Endothelial cell of umbilical vein (primary cell): ENCODE data around the gene ISL1. TPM values are rescaled to one million over a fixed set of nuclear protein-coding genes. Genes with fewer than 3 reads are reported as not detected.

Experiments
- BruUV-seq: library from RNA; stranded (reverse); fragments of 400-500 nt; replicated peaks from 2 replicates; lab custom pipeline; 2021; lab: Mats Ljungman, UMichigan
- CTCF ChIA-PET: fragments of 300-600, 350-600 bp; sonication (Branson Sonifier 250); formaldehyde crosslinking; loops from one replicate; lab custom pipeline; 2021; ENCODE audit warnings: antibody characterized with exemption, inconsistent platforms; lab: Charles Lee
- POLR2A ChIA-PET: fragments of 300-600, 350-600 bp; sonication (Branson Sonifier 250); formaldehyde crosslinking; loops from one replicate; lab custom pipeline; 2021; ENCODE audit warnings: antibody characterized with exemption, inconsistent platforms; lab: Charles Lee
- DNase-seq: peaks from one replicate; pipeline ENCODE4 v3.0.0-alpha.2; 2011; ENCODE audit warnings: low read depth, low spot score
- FAIRE-seq: peaks from 2 replicates; lab custom pipeline; 2011; peaks lifted over from hg19 to GRCh38; lab: Jason Lieb, UNC
- H2AFZ ChIP-seq: 2 replicates; pipeline ENCODE4 v1.6.0; 2012; ENCODE audit warnings: low read depth, low read length, control low read depth, inconsistent platforms
- H3K27ac ChIP-seq: 2 replicates; pipeline ENCODE4 v1.5.1; 2011; ENCODE audit warnings: low read depth, mild to moderate bottlenecking, control low read depth, low read length, moderate library complexity; ENCODE audit not compliant: insufficient read depth
- H3K27me3 ChIP-seq, 2 experiments: 2 replicates each; pipeline versions ENCODE4 v1.6.0 to v1.6.1; 2011; ENCODE audit warnings: low read length in 2 of 2, mixed read lengths in 1 of 2; ENCODE audit not compliant: control insufficient read depth in 2 of 2, insufficient read depth in 2 of 2
- H3K36me3 ChIP-seq, 2 experiments: 2 replicates in 1 of 2; 3 replicates in 1 of 2; pipeline ENCODE4 v1.5.1; 2011; ENCODE audit warnings: low read length in 2 of 2, mild to moderate bottlenecking in 1 of 2, moderate library complexity in 1 of 2; ENCODE audit not compliant: control insufficient read depth in 2 of 2, insufficient read depth in 2 of 2; ENCODE audit errors: extremely low read depth in 1 of 2
- H3K4me1 ChIP-seq: 3 replicates; pipeline ENCODE4 v1.5.1; 2011; ENCODE audit warnings: mild to moderate bottlenecking, low read length; ENCODE audit not compliant: control insufficient read depth, insufficient read depth; ENCODE audit errors: extremely low read depth
- H3K4me2 ChIP-seq: 2 replicates; pipeline ENCODE4 v1.6.1; 2011; ENCODE audit warnings: low read length, control low read depth, mixed read lengths; ENCODE audit not compliant: insufficient read depth
- H3K4me3 ChIP-seq, 3 experiments: fragments of 200-600 bp in 1 of 3; sonication (generic), shearing (Covaris generic) in 1 of 3; replicated peaks in 1 of 3; 2 replicates each; pipeline ENCODE4 v1.5.1; 2011 to 2016; ENCODE audit warnings: control low read depth in 3 of 3, low read length in 3 of 3, mild to moderate bottlenecking in 2 of 3, inconsistent platforms in 1 of 3, low read depth in 1 of 3, moderate library complexity in 1 of 3; ENCODE audit not compliant: insufficient read depth in 1 of 3
- H3K79me2 ChIP-seq: 2 replicates; pipeline ENCODE4 v1.6.0; 2012; ENCODE audit warnings: low read length, inconsistent platforms; ENCODE audit not compliant: control insufficient read depth, insufficient read depth
- H3K9ac ChIP-seq: replicated peaks from 2 replicates; pipeline ENCODE3; 2011; ENCODE audit warnings: low read length, control low read depth; ENCODE audit not compliant: insufficient read depth; ENCODE audit errors: extremely low read depth
- H3K9me1 ChIP-seq: replicated peaks from 3 replicates; pipeline ENCODE4 v1.6.0; 2011; ENCODE audit warnings: mild to moderate bottlenecking, low read length; ENCODE audit not compliant: control insufficient read depth, insufficient read depth; ENCODE audit errors: extremely low read depth
- H3K9me3 ChIP-seq: replicated peaks from 2 replicates; pipeline ENCODE4 v1.5.1; 2012; ENCODE audit warnings: low read length, inconsistent platforms; ENCODE audit not compliant: control insufficient read depth, insufficient read depth
- H4K20me1 ChIP-seq: replicated peaks from 2 replicates; pipeline ENCODE3; 2011; ENCODE audit warnings: mild to moderate bottlenecking, low read length; ENCODE audit not compliant: control insufficient read depth, insufficient read depth; ENCODE audit errors: extremely low read depth
- EZH2 ChIP-seq: IDR thresholded peaks from 2 replicates; pipeline ENCODE4 v1.6.1; 2012; ENCODE audit warnings: borderline replicate concordance, low read depth, mild to moderate bottlenecking, moderate library complexity, low read length, inconsistent platforms; ENCODE audit not compliant: severe bottlenecking
- FOS ChIP-seq: IDR thresholded peaks from 2 replicates; pipeline ENCODE4 v1.6.1; 2011; ENCODE audit warnings: mild to moderate bottlenecking, low read length, moderate library complexity, borderline replicate concordance; ENCODE audit not compliant: insufficient read depth
- GATA2 ChIP-seq: IDR thresholded peaks from 2 replicates; pipeline ENCODE4 v1.7.0; 2011; ENCODE audit warnings: low read depth, mild to moderate bottlenecking, moderate library complexity, mixed read lengths, low read length; ENCODE audit not compliant: insufficient read length, insufficient read depth
- JUN ChIP-seq: IDR thresholded peaks from 2 replicates; pipeline ENCODE4 v1.6.1; 2011; ENCODE audit warnings: borderline replicate concordance, low read depth; ENCODE audit not compliant: insufficient read length, insufficient read depth
- MYC ChIP-seq: IDR thresholded peaks from one replicate; pipeline ENCODE4 v1.6.1; 2011; ENCODE audit warnings: mild to moderate bottlenecking, low read depth, low read length
- POLR2A ChIP-seq: IDR thresholded peaks from 2 replicates; pipeline ENCODE4 v1.6.1; 2012; ENCODE audit warnings: low read depth, mild to moderate bottlenecking, control low read depth, low read length
- POLR2AphosphoS5 ChIP-seq: IDR thresholded peaks from 2 replicates; pipeline ENCODE4 v1.6.1; 2012; ENCODE audit warnings: low read depth, mild to moderate bottlenecking, control low read depth, low read length, moderate library complexity; ENCODE audit not compliant: insufficient read depth
- dilution Hi-C: fragments of 300-500 bp; cut with MboI; formaldehyde crosslinking; loops from one replicate; pipeline ENCODE4 v1.15.0; 2019; ENCODE audit warnings: low sequenced_read_pairs; ENCODE audit not compliant: extremely low pct_ligation_motif_present
- intact Hi-C: fragments of 100-400 bp; cut with micrococcal nuclease; formaldehyde crosslinking; loops from one replicate; pipeline ENCODE4 v1.10.0; 2022
- polyA plus RNA-seq, 4 experiments: library from polyadenylated mRNA; depleted of rRNA in 3 of 4; stranded (reverse) in 3 of 4; unstranded in 1 of 4; fragments of >200 nt; gene quantifications; 2 replicates each; pipeline versions ENCODE4 v1.2.1 to v1.2.3, GENCODE V29; 2011 to 2012; ENCODE audit warnings: missing spikeins in 1 of 4
- total RNA-seq: library from RNA; stranded (reverse); gene quantifications from 2 replicates; pipeline ENCODE4 v1.2.3, GENCODE V29; 2021
- TF ChIP-seq, protein P1 (sequence below), 2 donors: IDR thresholded peaks; 1 replicate in 1 of 2; 2 replicates in 1 of 2; pipeline ENCODE4 v1.5.1; 2011; ENCODE audit warnings: low read length in 2 of 2, mild to moderate bottlenecking in 2 of 2, moderate library complexity in 2 of 2, control low read depth in 1 of 2, inconsistent platforms in 1 of 2, low read depth in 1 of 2; ENCODE audit not compliant: insufficient read depth in 1 of 2; ENCODE audit errors: extremely low read depth in 1 of 2
- TF ChIP-seq, protein P2 (sequence below): IDR thresholded peaks from 2 replicates; pipeline ENCODE4 v1.6.1; 2011; ENCODE audit not compliant: insufficient read depth, insufficient read length

ISL1 gene
- total and polyA plus RNA-seq, 2 donors (not counting 3 experiments of a cell fraction or from before 2014, with no cell fraction given) = 0.28 to 1.1 TPM

- Histone ChIP-seq H3K36me3 (no peaks in the 10 kb centered on the region), H2AFZ (no peak overlapping the region), H3K27me3 (peaks cover 35 to 63% of the 10 kb centered on the region in 2 experiments), H3K9ac (no peak overlapping the region), H3K9me1 (no peaks in the 10 kb centered on the region), H3K4me1 (peaks cover 5% of the 10 kb centered on the region), H3K4me2 (no peak overlapping the region), H3K4me3 (no peak overlapping the region), H3K27ac (no peak overlapping the region), H3K79me2 (no peaks in the 10 kb centered on the region), H3K9me3 (no peaks in the 10 kb centered on the region), H4K20me1 (no peaks in the 10 kb centered on the region)
- TF ChIP-seq POLR2AphosphoS5 = no peak
- no peak for TF ChIP-seq EZH2
- TF ChIP-seq POLR2A = no peak
- TF ChIP-seq, protein P1, sequence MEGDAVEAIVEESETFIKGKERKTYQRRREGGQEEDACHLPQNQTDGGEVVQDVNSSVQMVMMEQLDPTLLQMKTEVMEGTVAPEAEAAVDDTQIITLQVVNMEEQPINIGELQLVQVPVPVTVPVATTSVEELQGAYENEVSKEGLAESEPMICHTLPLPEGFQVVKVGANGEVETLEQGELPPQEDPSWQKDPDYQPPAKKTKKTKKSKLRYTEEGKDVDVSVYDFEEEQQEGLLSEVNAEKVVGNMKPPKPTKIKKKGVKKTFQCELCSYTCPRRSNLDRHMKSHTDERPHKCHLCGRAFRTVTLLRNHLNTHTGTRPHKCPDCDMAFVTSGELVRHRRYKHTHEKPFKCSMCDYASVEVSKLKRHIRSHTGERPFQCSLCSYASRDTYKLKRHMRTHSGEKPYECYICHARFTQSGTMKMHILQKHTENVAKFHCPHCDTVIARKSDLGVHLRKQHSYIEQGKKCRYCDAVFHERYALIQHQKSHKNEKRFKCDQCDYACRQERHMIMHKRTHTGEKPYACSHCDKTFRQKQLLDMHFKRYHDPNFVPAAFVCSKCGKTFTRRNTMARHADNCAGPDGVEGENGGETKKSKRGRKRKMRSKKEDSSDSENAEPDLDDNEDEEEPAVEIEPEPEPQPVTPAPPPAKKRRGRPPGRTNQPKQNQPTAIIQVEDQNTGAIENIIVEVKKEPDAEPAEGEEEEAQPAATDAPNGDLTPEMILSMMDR (IDR thresholded peaks at IDR 0.05; ENCODE audit: extremely low read depth in 1 of 2, insufficient read depth in 1 of 2, low read depth in 1 of 2, low read length in 2 of 2) = no peak
- TF ChIP-seq FOS = no peak
- TF ChIP-seq, protein P2, sequence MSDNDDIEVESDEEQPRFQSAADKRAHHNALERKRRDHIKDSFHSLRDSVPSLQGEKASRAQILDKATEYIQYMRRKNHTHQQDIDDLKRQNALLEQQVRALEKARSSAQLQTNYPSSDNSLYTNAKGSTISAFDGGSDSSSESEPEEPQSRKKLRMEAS = no peak
- TF ChIP-seq JUN = no peak
- TF ChIP-seq GATA2 = no peak
- no peak for TF ChIP-seq MYC
- dilution Hi-C loops (no loop called here), intact Hi-C loops (no loop called here)
- POLR2A ChIA-PET = no interaction called here
- CTCF ChIA-PET = interaction anchor here (0.8 to 1.4 kb wide), 3 partner anchors 9 to 442 kb away, joined by 3 to 5 read pairs (median 3); no protein-coding TSS in a partner anchor
- DNase-seq (no peak), FAIRE-seq (no peak)
- no TSS peak for BruUV-seq
Measured at GRCh38 chr5:51387884-51388275, 4.6 kb downstream of the ISL1 start.
